ENCODE measurements around the gene SLC47A2. TPM values are rescaled to one million over a fixed set of nuclear protein-coding genes. Genes with fewer than 3 reads are reported as not detected.

SLC47A2 gene
- total and polyA plus RNA-seq, 9 of the 15 experiments (the other 6 are each of a cell fraction or from before 2014, with no cell fraction given), result not detected

- no peak for TF ChIP-seq ZBTB12 (CRISPR knock-in tag; IDR thresholded peaks at IDR 0.05)
- no peak for TF ChIP-seq ZNF766 (CRISPR knock-in tag; conservative IDR thresholded peaks at IDR 0.05)
Measured at GRCh38 chr17:19654896-19655295, 61.5 kb downstream of the SLC47A2 start (continued).

- Histone ChIP-seq H3K9me3 (replicated peaks; ENCODE audit: control insufficient read depth, insufficient read depth, low read depth, low read length) (no peaks in the 10 kb centered on the region), H3K4me2 (ENCODE audit: insufficient read depth, low read length) (no peak overlapping the region), H3K27me3 (ENCODE audit: control insufficient read depth in 2 of 2, insufficient read depth in 2 of 2, low read length in 2 of 2) (no peaks in the 10 kb centered on the region), H3K36me3 (ENCODE audit: control insufficient read depth, insufficient read depth, low read length) (no peaks in the 10 kb centered on the region), H4K20me1 (replicated peaks; ENCODE audit: control insufficient read depth, insufficient read depth, low read length) (no peaks in the 10 kb centered on the region), H3K27ac (ENCODE audit: extremely low read depth, low read depth, low read length) (no peak overlapping the region), H3K4me1 (replicated peaks in 1 of 2; ENCODE audit: control insufficient read depth in 2 of 2, insufficient read depth in 2 of 2, low read length in 2 of 2) (no peaks in the 10 kb centered on the region), H3K4me3 (no peak overlapping the region), H3K9ac (ENCODE audit: insufficient read depth in 1 of 2, low read depth in 2 of 2, low read length in 2 of 2) (no peak overlapping the region), H3K79me2 (ENCODE audit: control insufficient read depth, insufficient read depth, low read length) (no peaks in the 10 kb centered on the region), H2AFZ (ENCODE audit: low read depth, low read length) (no peak overlapping the region), H3K9me1 (ENCODE audit: control insufficient read depth, insufficient read depth, low read length) (no peaks in the 10 kb centered on the region)
- BruUV-seq (replicated peaks), result no TSS peak
- ATAC-seq (no peak), DNase-seq (ENCODE audit: extremely low read depth in 1 of 4, low spot score in 3 of 4) (no peak), FAIRE-seq (no peak)
- ChIA-PET POLR2A (no interaction called here), CTCF (ENCODE audit: low intra/inter-chr PET ratio) (no interaction called here)
- in situ Hi-C loops (cut with MboI), result no loop called here
- TF ChIP-seq TRIM25 (IDR thresholded peaks at IDR 0.05; ENCODE audit: borderline replicate concordance) (no peak), MTA2 (IDR thresholded peaks at IDR 0.05; ENCODE audit: low read depth) (no peak), CREB1 (IDR thresholded peaks at IDR 0.05) (no peak), CREB1 (CRISPR knock-in tag; IDR thresholded peaks at IDR 0.05) (no peak)
- WGBS (ENCODE audit: insufficient coverage, low coverage, missing lambda C conversion rate), result 30% methylated on average over 9 of the region's 30 CpGs
- intact Hi-C loops (cut with micrococcal nuclease), result no loop called here
Measured at GRCh38 chr17:19654342-19654886, 62.0 kb downstream of the SLC47A2 start.
